SKM-1 (cell line): ENCODE results near the gene ARPC3.
A peak's percentile ranks its signal among the peaks of the same experiment; 100 is the strongest.
"Not testable (repeated sequence)": the region's sequence is repeated elsewhere in the genome, so short reads cannot be mapped to it uniquely, and the experiment has no call there.

Experiments
- DNase-seq: peaks from one replicate; lab custom pipeline; 2025; ENCODE audit not compliant: unreplicated experiment; lab: John Stamatoyannopoulos, UW

The ARPC3 gene

DNA sequence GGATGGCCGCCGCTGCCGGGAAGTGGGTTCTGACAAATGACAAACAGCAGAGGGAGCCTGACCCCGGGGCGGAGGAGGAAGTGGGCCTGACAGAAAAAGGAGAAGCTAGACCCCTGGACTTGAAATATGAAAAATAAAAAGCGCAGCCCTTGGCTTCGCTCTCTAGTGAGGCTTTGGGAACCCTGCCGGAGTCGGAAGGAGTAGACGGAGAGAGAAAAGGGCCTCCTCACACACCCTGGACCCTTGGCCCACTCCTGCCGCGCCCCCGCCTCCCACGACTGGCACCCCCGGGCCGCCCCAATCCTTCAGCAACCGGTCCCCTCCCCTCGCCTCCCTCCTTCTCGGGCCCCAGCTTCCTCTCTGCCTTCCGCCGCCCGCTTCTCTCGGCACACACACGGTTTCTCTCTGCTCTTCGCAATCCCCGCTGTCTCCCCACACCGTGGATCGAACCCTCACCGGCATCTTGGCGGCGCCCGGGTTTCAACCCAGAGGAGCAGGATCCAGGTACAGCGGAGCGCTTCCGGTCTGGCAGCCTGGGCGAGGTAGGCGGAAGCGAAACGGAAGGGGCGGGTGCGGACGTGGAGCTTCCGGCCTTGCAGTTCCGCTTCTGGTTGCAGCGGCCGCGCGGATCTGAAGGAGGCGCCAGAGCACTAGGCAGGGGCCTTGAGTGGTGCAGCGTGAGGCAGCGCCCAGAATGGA, at the start of gene ARPC3:
TSS of gene ARPC3 (minus strand) at position 539 of the 699 bp plus-strand sequence. CDS start at position 462, 77 bp downstream.
- peak; percentile 45 for DNase-seq

DNA sequence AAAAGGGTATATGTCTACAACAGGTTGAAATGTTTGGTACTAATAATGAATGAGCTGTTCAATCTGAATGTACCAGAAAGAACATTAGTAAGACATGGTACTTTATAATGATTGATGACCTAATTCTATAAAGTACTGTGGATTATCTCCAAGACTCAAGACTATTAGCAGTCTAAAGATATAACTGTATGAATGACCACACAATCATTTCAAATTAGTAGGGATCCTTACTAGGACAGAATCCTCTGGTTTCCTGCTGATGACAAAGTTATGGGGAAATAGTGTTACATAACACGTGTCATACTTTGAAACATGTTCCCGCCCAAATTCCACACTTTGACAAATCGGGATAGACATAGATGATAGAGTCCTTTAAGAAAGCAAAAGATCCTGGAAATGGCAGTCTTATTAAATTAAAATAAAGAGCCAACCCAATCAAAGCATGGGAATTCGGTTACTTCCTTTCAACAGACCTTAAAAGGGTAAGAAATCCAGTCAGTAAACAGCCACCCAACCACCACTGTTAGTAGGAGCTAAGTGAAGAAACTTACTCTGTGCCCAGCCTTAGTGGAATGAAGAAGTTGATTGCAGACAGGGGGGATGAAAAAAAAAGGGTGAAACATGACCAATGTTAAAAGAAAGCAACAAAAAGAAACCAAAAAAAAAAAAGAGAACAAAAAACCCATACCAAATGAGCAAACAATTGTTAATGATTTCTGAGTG, 49.0 kb upstream of the ARPC3 start:
- peak; percentile 1 for DNase-seq

DNA sequence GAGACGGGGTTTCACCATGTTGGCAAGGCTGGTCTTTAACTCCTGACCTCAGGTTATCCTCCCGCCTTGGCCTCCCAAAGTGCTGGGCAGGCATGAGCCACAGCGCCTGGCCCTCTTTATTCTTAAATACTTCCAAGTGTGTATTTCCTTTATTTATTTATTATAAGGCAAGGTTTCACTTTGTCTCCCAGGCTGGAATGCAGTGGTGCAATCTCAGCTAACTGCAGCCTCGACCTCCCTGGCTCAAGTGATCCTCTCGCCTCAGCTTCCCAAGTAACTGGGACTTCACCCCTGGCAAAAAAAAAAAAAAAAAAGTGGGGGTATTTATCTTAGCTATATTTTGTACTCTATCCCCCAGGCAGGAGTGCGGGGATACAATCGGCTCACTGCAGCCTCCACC, 25.3 kb upstream of the ARPC3 start:
- no peak for DNase-seq

DNA sequence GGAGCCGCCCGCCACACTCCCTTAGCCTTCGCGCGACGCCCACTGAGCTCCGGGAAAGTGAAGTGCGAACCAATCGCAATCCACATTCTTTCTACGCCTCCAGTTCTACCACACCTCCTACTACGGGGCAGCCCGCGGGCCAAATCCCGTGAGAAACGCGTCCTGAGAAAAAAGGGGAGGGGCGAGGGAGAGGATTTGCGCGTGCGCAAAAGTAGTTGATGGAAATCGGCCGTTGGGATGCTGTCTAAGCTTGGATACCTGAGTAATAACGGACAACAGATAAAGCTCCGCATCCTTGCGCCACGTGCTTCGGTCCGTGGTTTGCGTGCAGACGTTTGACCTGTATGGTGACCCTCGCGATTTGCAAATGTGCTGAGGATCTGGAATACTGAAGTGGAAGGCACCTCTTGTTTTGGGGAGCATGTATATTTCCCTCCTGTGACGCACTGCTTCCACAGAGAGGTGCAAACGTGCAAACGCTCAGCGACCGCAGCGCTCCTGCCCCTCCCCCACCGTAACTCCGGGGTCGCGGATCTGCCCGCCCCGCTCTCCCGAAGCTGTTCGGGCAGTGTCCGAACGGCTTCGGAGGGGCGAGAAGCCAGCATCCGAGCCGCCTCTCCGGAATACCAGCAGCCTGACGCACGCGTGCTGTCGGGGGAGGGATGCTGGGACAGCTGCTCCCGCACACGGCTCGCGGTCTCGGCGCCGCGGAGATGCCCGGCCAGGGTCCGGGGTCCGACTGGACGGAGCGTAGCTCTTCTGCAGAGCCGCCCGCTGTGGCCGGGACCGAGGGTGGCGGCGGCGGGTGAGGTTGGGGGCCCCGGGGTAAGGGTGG, 18.3 kb upstream of the ARPC3 start, which contains the start of the genes FAM216A and GPN3:
TSS of gene FAM216A (plus strand) at position 632 of the 835 bp plus-strand sequence. CDS start at position 663, 31 bp downstream.
TSS of gene GPN3 (minus strand) at position 44 of the 835 bp plus-strand sequence. CDS start 54 bp downstream, outside the sequence.
- DNase-seq: peak; percentile 73

DNA sequence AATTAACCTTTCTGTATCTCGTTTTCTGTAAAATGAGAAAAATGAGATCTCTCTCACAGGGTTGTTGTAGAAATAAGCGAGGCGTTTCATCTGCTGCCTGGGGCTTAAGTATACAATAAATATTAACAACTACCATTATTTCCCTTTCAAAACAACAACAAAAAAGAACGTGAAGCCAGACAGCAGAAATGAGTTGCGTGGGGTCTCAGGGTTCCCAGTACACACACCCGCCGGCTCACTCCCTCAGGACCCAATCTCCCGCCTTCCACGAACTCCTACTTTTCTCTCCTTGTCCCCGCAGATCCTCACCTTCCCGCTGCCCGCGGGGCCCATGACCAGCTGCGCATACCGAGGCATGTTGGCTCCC, 17.7 kb upstream of the ARPC3 start:
- no peak for DNase-seq

DNA sequence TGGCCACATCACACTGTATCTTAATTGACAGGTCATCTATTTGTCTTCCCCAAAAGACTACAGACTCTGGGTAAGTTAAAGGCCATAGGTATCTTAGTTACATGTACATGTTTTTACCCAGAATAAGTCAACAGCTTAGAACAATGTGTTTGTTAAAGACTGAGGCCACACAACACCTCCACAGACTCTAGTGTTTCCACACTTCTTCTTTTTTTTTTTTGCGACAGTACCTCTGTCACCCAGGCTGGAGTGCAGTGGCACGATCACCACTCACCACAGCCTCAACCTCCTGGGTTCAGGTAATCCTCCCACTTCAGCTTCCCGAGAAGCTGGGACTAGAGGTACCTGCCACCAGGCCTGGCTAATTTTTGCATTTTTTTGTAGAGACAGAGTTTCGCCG, 16.7 kb upstream of the ARPC3 start:
- no peak for DNase-seq

DNA sequence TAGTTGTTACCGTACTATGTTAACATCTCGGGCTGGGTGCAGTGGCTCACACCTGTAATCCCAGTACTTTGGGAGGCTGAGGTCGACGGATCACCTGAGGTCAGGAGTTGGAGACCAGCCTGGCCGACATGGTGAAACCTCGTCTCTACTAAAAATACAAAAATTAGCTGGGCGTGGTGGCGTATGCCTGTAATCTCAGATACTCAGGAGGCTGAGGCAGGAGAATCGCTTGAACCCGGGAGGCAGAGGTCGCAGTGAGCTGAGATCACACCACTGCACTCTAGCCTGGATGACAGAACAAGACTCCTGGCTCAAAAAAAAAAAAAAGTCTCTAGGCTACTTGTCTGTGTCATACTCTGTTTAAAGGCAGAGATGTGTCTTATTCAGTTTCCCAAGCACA, 15.6 kb upstream of the ARPC3 start:
- DNase-seq: not testable (repeated sequence)

DNA sequence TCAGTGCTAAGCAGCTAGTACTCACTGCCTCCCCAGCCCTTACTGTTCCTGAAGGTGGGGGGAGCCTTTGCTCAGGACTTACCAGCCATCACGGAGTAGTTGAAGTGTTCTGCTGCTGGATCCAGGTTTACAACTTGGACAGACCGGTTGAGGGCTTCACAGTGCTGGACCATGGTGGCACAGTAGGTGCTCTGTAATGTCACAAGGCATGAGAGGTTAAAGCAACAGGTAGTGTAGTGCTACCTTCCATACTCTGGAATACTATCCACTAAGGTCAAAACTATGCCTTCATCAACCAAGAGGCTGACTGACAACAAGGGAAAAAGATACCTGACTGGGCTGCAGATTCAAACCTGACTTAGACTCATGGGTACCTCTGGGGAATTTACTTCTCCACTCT, 14.9 kb upstream of the ARPC3 start:
- no peak for DNase-seq

DNA sequence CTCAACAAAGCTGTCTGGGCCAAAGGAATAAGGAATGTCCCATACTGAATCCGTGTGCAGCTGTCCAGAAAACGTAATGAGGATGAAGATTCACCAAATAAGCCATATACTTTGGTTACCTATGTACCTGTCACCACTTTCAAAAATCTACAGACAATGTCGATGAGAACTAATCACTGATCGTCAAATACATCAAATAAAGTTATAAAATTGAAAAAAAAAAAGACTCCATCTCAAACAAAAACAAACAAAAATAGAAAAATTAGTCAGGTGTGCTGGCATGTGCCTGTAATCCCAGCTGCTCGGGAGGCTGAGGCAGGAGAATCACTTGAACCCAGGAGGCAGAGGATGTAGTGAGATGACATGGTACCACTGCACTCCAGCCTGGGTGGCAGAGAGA, 11.1 kb upstream of the ARPC3 start:
- DNase-seq: not testable (repeated sequence)

DNA sequence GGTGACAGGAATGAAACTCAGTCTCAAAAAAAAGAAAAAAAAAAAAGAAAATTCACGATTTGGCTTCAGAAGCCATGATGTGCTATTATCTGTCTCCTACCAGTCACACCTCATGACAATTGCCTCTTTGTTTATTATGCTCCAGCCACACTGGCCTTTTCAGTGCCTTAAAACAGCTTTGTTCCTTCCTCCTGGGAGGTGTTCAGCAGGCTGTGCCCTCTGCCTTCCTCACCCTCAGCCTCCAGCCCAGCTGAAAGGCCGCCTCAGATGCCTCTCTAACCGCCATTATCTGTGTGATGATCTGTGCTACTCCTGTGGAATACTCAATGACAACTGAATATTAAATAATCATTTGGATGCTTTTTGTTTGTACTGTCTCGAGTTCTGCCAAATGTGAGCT, 8.6 kb upstream of the ARPC3 start:
- DNase-seq: no peak

DNA sequence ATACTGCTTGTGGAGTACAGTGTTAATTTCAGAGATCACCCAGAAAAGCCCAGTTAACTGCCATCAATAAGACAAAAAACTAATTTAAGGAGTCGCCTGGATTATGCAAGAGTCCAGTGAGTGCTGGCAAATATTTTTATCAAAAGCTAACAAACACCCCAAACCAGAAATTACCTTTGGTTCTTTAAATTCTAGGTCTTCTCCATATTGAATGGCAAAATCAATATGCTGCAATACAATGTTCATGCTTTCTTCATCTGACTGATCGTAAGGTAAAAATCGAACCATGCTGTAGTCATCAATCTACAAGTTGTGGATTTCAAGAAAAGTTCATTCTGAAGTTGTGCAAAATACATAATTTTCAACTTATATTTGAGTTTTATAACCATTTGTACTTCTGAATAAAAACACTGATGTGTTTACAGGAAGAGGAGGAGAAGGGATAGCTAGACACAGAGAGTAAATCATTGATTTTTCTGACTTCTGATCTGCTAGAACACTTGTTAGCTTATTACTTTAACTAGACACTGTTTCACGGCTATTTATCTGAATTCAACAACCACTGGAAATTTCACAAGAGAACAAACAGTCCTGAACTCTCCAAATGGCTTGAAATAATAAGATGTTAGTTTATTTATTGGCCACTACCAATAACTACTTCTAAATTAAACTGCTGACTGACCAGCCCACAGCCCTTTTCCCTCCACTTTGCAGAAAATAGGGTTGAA, 3.6 kb upstream of the ARPC3 start:
- no peak for DNase-seq

DNA sequence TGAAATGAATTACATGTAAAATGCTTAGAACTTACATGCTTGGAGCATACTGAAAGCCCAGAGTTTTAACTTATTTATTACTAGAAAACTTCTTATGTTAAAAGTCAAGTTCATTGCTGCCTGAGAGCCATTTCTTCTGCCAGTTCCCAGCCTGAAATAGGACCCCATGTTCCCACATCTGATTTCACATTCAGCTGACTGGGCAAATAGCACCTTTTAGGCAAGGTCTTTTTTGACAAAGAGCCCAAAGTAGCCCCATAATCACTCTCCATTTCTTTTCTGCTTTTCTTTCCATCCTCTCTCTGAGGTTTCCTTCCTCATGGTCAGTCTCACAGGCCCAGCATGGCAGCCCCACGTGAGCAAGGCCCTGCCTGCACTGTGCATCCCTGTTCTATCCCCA, 1.1 kb upstream of the ARPC3 start:
- DNase-seq: no peak

DNA sequence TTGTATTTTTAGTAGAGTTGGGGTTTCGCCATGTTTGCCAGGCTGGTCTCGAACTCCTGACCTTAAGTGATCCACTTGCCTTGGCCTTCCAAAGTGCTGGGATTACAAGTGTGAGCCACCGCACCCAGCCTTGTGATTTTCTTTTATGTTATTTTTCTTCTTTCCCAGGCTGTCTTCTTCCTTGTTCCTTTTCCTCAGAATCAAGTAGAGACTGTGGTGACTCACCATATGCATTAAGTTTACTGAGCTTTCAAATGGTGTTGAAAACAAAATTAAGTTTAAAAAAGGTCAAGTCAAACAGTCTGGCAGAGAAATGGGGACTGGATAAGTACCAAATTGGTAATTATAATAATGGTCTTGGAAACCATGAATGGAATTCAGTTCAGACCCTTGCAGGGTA, 5.7 kb downstream of the ARPC3 start:
- no peak for DNase-seq

DNA sequence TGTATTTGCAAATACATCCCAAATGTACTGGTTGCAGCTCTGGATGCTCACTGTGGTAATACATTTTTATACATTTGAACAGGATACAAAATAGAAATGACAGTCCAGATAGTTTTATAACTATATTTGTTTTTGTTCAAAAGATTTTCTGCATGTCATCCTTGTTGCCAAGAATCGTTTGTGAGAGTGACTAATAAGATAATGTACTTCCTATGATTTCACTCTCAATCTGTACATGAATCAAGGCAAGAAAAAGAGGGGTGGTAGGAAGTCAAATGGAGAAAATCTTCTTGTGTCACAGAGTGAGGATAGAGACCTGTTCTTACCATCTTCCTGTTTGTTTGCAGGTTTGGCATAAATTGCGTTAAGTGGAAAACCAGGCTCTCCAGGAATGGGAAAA, 13.9 kb downstream of the ARPC3 start:
- DNase-seq: no peak

DNA sequence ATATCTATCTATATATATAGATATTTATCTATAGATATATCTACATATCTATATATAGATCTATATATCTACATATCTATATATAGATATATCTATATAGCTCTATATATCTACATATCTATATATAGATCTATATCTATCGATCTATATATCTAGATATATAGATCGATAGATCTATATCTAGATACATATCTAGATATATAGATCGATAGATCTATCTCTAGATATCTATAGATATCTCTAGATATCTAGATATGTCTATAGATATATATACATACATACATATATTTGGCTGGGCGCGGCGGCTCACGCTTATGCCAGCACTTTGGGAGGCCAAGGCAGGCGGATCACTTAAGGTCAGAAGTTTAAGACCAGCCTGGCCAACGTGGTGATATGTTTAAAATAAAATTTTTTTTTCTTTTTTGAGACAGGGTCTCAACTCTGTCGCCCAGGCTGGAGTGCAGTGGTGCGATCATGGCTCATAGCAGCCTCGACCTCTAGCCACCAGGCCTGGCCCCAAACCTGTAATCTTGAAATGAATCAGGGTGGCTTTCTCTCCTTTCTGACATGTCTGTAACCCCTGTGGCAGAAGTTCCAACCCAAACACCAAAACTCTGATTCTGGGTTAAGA, 18.1 kb downstream of the ARPC3 start:
- no peak for DNase-seq

DNA sequence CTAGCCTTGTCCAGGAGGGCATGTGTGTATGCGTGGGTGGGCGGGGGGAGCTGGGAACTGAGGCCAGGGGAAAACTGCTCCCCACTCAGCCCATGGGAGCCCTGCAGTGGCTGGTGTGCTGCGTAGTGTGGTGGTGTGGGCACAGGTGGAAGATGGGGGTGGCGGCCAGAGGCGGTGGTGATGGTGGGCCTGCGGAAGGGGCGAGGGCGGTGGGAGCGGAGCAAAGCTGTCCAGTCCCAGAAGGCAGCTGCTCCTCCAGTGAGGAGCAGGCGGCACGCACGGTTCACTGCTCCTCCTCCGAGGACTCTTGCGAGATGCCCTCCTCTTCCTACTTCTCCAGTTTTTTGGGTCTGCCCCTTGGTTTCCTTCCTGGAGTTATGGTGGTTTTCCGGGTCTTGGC, 20.5 kb downstream of the ARPC3 start:
- DNase-seq: not testable (repeated sequence)

DNA sequence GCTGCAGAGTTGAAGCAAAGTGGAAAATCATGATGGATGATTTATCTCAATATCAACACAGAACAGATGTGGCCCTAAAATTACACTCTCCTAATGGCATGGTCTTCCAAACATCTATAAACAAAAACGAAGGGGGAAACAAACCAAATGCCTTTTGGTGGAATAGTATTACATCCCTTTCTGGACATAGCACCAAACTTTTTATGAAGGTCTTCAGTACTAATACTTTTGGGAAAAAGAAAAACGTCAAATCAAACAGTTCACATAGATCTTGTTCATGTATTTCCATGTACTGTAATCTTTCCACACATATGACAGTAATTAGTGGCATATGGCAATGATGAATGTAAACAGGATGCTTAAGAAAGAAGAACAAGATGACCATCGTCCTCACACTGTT, 23.7 kb downstream of the ARPC3 start:
- DNase-seq: no peak

DNA sequence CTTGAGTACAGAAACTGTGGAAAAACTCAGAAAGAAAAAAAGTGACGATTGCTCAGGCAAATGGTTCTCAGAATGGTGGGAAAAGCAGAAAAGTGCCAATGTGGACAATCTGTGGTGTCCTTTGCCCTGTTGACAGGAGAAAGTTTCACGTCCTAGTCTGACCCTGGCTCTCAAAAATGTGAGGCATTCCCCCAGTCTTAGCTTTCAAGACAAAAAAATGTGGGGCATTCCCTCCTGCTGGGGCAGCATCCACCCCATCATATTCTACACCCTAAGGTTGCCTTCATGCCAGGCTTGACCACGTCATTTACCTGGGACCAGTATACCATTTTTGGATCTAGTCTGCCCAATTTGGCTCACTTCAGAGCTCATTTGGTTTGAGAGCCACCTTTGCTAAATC, 25.9 kb downstream of the ARPC3 start:
- no peak for DNase-seq

DNA sequence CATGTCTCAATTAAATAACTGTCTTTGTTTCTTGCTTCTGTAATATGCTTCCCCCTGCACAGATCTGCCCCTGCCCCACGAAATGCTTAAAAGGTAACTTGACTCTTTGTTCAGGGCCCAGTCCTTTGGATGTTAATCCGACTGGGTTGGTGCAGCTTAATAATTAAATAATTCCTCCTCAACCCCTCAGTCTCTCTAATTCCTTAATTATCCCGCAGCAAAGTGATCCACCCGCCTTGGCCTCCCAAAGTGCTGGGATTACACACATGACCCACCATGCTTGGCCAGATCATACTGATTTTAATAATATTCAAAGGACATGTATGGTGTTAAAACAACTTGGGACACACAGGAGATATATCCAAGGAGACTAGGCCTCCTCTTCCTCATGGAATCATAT, 28.4 kb downstream of the ARPC3 start:
- no peak for DNase-seq

DNA sequence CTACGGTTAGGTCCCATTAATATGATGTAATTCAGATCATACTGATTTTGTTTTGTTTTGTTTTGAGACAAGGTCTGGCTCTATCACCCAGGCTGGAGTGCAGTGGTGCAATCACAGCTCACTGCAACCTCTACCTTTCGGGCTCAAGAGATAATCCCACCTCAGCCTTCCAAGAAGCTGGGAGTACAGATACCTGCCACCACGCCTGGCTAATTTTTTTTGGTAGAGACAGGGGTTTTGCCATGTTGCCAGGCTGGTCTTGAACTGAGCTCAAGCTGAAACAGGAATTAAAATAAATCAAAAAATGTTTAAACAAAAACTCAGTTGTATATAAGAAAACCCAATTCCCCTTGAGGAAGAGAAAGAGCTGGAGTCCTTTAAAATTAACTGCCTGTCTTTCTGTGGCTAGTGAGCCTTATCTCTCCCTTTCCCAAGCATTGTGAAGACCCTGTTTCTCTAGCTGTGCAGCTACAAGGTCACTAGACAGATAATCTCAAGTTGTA, 28.9 kb downstream of the ARPC3 start:
- no peak for DNase-seq
